ENCODE results near the gene DAZL.

The DAZL gene

DNA sequence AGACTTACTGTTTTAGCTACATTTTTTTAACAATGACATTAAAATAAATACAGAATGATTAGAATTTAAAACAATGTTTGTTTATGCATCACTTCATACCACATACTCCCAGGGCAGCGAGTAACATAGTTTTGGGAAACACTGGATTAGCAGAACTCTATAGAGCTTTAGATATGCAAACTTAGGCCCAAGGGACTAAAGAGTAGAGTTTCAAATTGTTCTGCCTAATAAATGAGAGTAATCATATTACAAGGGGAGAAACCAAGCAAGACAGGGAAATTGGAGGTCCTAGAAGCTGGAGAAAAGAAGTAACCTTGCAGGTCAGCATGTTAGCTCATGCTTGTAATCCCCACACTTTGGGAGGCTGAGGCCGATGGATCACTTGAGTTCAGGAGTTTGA is 3.6 kb upstream of the DAZL start:
- TF ChIP-seq TCF4 (CRISPR knock-in tag; IDR thresholded peaks at IDR 0.05; ENCODE audit: borderline replicate concordance) (no peak), ZNF70 (CRISPR knock-in tag; IDR thresholded peaks at IDR 0.05) (no peak), CSDC2 (CRISPR knock-in tag; IDR thresholded peaks at IDR 0.05) (no peak)
- ATAC-seq = no peak

DNA sequence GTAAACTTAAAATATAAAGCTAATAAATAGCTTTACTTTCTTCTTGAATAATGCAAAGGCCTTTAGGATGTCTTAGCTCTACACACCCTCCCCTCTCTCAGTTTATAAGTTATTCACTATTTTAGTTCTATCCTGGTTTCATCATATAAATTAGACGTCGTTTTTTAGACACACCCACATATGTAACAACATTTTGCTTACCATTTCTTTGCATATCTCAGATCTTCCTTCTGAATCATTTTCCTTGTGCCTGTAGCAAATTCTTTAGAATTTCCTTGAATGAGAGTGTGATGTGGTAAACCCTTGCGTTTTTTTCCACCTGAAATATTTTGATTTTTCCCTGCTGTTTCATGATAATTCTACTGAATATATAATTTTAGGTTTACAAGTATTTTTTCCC is 2.5 kb upstream of the DAZL start:
- no peak for ATAC-seq
- no peak for TF ChIP-seq ESRRG (CRISPR knock-in tag; IDR thresholded peaks at IDR 0.05)
- no peak for TF ChIP-seq TSHZ2 (CRISPR knock-in tag; IDR thresholded peaks at IDR 0.05)
- no peak for TF ChIP-seq CSDC2 (CRISPR knock-in tag; IDR thresholded peaks at IDR 0.05)
- no peak for TF ChIP-seq ISL1 (CRISPR knock-in tag; IDR thresholded peaks at IDR 0.05)
- no peak for TF ChIP-seq ZNF565 (CRISPR knock-in tag; conservative IDR thresholded peaks at IDR 0.05; ENCODE audit: low read depth)
- TF ChIP-seq, protein P1, sequence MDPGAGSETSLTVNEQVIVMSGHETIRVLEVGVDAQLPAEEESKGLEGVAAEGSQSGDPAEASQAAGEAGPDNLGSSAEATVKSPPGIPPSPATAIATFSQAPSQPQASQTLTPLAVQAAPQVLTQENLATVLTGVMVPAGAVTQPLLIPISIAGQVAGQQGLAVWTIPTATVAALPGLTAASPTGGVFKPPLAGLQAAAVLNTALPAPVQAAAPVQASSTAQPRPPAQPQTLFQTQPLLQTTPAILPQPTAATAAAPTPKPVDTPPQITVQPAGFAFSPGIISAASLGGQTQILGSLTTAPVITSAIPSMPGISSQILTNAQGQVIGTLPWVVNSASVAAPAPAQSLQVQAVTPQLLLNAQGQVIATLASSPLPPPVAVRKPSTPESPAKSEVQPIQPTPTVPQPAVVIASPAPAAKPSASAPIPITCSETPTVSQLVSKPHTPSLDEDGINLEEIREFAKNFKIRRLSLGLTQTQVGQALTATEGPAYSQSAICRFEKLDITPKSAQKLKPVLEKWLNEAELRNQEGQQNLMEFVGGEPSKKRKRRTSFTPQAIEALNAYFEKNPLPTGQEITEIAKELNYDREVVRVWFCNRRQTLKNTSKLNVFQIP (CRISPR knock-in tag; IDR thresholded peaks at IDR 0.05; ENCODE audit: borderline replicate concordance, low read depth) = no peak
- no peak for TF ChIP-seq OSR1 (CRISPR knock-in tag; IDR thresholded peaks at IDR 0.05)
- TF ChIP-seq, protein P2, sequence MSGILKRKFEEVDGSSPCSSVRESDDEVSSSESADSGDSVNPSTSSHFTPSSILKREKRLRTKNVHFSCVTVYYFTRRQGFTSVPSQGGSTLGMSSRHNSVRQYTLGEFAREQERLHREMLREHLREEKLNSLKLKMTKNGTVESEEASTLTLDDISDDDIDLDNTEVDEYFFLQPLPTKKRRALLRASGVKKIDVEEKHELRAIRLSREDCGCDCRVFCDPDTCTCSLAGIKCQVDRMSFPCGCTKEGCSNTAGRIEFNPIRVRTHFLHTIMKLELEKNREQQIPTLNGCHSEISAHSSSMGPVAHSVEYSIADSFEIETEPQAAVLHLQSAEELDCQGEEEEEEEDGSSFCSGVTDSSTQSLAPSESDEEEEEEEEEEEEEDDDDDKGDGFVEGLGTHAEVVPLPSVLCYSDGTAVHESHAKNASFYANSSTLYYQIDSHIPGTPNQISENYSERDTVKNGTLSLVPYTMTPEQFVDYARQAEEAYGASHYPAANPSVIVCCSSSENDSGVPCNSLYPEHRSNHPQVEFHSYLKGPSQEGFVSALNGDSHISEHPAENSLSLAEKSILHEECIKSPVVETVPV (CRISPR knock-in tag; IDR thresholded peaks at IDR 0.05) = no peak
- no peak for TF ChIP-seq RARB (CRISPR knock-in tag; IDR thresholded peaks at IDR 0.05)
- TF ChIP-seq ARNTL (CRISPR knock-in tag; IDR thresholded peaks at IDR 0.05; ENCODE audit: borderline replicate concordance, low read depth) = no peak
- TF ChIP-seq GLIS3 (CRISPR knock-in tag; IDR thresholded peaks at IDR 0.05) = no peak
- TF ChIP-seq, protein P3, sequence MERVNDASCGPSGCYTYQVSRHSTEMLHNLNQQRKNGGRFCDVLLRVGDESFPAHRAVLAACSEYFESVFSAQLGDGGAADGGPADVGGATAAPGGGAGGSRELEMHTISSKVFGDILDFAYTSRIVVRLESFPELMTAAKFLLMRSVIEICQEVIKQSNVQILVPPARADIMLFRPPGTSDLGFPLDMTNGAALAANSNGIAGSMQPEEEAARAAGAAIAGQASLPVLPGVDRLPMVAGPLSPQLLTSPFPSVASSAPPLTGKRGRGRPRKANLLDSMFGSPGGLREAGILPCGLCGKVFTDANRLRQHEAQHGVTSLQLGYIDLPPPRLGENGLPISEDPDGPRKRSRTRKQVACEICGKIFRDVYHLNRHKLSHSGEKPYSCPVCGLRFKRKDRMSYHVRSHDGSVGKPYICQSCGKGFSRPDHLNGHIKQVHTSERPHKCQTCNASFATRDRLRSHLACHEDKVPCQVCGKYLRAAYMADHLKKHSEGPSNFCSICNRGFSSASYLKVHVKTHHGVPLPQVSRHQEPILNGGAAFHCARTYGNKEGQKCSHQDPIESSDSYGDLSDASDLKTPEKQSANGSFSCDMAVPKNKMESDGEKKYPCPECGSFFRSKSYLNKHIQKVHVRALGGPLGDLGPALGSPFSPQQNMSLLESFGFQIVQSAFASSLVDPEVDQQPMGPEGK (CRISPR knock-in tag; IDR thresholded peaks at IDR 0.05; ENCODE audit: borderline replicate concordance) = no peak
- no peak for TF ChIP-seq SNAI2 (CRISPR knock-in tag; IDR thresholded peaks at IDR 0.05)
- no peak for TF ChIP-seq BACH2 (CRISPR knock-in tag; IDR thresholded peaks at IDR 0.05; ENCODE audit: borderline replicate concordance)
- TF ChIP-seq ZNF70 (CRISPR knock-in tag; IDR thresholded peaks at IDR 0.05) = no peak
- TF ChIP-seq TOX (CRISPR knock-in tag; IDR thresholded peaks at IDR 0.05; ENCODE audit: borderline replicate concordance) = no peak
- no peak for TF ChIP-seq ZFP3 (CRISPR knock-in tag; IDR thresholded peaks at IDR 0.05)
- TF ChIP-seq, protein P4, sequence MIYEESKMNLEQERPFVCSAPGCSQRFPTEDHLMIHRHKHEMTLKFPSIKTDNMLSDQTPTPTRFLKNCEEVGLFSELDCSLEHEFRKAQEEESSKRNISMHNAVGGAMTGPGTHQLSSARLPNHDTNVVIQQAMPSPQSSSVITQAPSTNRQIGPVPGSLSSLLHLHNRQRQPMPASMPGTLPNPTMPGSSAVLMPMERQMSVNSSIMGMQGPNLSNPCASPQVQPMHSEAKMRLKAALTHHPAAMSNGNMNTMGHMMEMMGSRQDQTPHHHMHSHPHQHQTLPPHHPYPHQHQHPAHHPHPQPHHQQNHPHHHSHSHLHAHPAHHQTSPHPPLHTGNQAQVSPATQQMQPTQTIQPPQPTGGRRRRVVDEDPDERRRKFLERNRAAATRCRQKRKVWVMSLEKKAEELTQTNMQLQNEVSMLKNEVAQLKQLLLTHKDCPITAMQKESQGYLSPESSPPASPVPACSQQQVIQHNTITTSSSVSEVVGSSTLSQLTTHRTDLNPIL (CRISPR knock-in tag; IDR thresholded peaks at IDR 0.05; ENCODE audit: low read depth) = no peak
- no peak for TF ChIP-seq ZFP30 (CRISPR knock-in tag; IDR thresholded peaks at IDR 0.05)

DNA sequence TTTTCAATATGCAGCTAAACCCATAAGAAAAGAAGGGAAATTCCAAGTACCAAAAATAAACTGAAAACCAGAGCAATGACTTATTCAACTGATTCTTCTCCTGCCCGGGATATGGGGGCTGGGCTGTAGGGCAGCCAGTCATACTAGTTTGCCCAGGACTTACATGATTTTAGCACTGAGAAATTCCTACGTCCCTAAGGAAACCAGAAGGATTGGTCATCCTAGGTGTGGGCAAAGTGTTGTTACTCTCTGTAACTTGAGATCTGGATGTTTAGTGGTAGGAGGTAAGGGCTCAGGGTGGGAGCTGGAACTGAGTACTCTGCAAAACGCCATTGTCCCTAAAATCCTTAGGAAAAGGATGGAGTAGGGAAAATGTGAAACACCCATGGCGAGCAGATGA is 1.2 kb upstream of the DAZL start:
- no peak for ATAC-seq
- TF ChIP-seq PPARA (CRISPR knock-in tag; IDR thresholded peaks at IDR 0.05; ENCODE audit: borderline replicate concordance) = no peak
- no peak for TF ChIP-seq ARNTL (CRISPR knock-in tag; IDR thresholded peaks at IDR 0.05; ENCODE audit: borderline replicate concordance, low read depth)
- TF ChIP-seq, protein P2 (CRISPR knock-in tag; IDR thresholded peaks at IDR 0.05) = no peak
- TF ChIP-seq, protein P3 (CRISPR knock-in tag; IDR thresholded peaks at IDR 0.05; ENCODE audit: borderline replicate concordance) = no peak
- no peak for TF ChIP-seq ZNF70 (CRISPR knock-in tag; IDR thresholded peaks at IDR 0.05)
- no peak for TF ChIP-seq TSHZ2 (CRISPR knock-in tag; IDR thresholded peaks at IDR 0.05)
- no peak for TF ChIP-seq ZNF8 (CRISPR knock-in tag; IDR thresholded peaks at IDR 0.05)
- TF ChIP-seq ZNF565 (CRISPR knock-in tag; conservative IDR thresholded peaks at IDR 0.05; ENCODE audit: low read depth) = no peak
